ENCODE measurements around the gene LRTM2.

- no peak for TF ChIP-seq CTCF (conservative IDR thresholded peaks at IDR 0.05 in 1 of 2, IDR thresholded peaks at IDR 0.05 in 1 of 2; ENCODE audit: extremely low read depth in 1 of 2, insufficient read depth in 1 of 2, low read depth in 1 of 2, low read length in 2 of 2)
- TF ChIP-seq EZH2 (IDR thresholded peaks at IDR 0.05; ENCODE audit: borderline replicate concordance, low read length) = no peak
Measured at GRCh38 chr12:1857086-1857485, 36.7 kb downstream of the LRTM2 start.

Data from mammary epithelial cell (primary cell).